Stimulated activated CD8-positive, alpha-beta memory T cell treated with anti-CD3 and anti-CD28 coated beads, Interleukin-7, amount 100 ng/mL, for 24 hours (primary cell): Measurements from ENCODE around the gene SLBP.
A peak's percentile ranks its signal among the peaks of the same experiment; 100 is the strongest.
"Not testable (repeated sequence)": the region's sequence is repeated elsewhere in the genome, so short reads cannot be mapped to it uniquely, and the experiment has no call there.

Experiments
- DNase-seq: peaks from one replicate; pipeline ENCODE4 v3.0.0-alpha.2; 2020; ENCODE audit warnings: low read depth

The SLBP gene

GRCh38 chr4:1711571-1712215 lies 426 bp downstream of the SLBP start:
- DNase-seq = no peak

GRCh38 chr4:1711055-1711570 lies 1.0 kb downstream of the SLBP start:
- no peak for DNase-seq

GRCh38 chr4:1708581-1708980 lies 3.5 kb downstream of the SLBP start:
- no peak for DNase-seq

- DNase-seq = no peak
Observed at GRCh38 chr4:1706358-1706757, 5.8 kb downstream of the SLBP start.

GRCh38 chr4:1705732-1706131 lies 6.4 kb downstream of the SLBP start:
- DNase-seq = no peak

- DNase-seq = no peak
Observed at GRCh38 chr4:1703867-1704266, 8.3 kb downstream of the SLBP start.

- DNase-seq = not testable (repeated sequence)
Observed at GRCh38 chr4:1701671-1702070, 10.4 kb downstream of the SLBP start.

GRCh38 chr4:1695913-1696312 lies 16.2 kb downstream of the SLBP start:
- DNase-seq = no peak

GRCh38 chr4:1693131-1693896 lies 18.8 kb downstream of the SLBP start:
- peak; percentile 54 for DNase-seq

GRCh38 chr4:1691737-1692373 lies 20.3 kb downstream of the SLBP start:
- no peak for DNase-seq

GRCh38 chr4:1690698-1691097 lies 21.4 kb downstream of the SLBP start:
- no peak for DNase-seq

- DNase-seq = no peak
Observed at GRCh38 chr4:1686440-1687036, 25.6 kb downstream of the SLBP start.

- no peak for DNase-seq
Observed at GRCh38 chr4:1685235-1686150, 26.6 kb downstream of the SLBP start.

GRCh38 chr4:1684506-1685234 lies 27.4 kb downstream of the SLBP start:
- DNase-seq = peak; percentile 93

- no peak for DNase-seq
Observed at GRCh38 chr4:1683736-1684505, 28.2 kb downstream of the SLBP start, which contains the start of gene FAM53A. Gene FAM53A, minus strand, starts transcription at chr4:1684313. Its CDS starts 15,572 bp downstream, at chr4:1668741.

GRCh38 chr4:1683261-1683735 lies 28.8 kb downstream of the SLBP start:
- no peak for DNase-seq

- no peak for DNase-seq
Observed at GRCh38 chr4:1682860-1683259, 29.3 kb downstream of the SLBP start.

- DNase-seq = no peak
Observed at GRCh38 chr4:1678244-1678643, 33.9 kb downstream of the SLBP start.

GRCh38 chr4:1676605-1677525 lies 35.3 kb downstream of the SLBP start:
- DNase-seq = no peak
